Activated CD8-positive, alpha-beta memory T cell treated with anti-CD3 and anti-CD28 coated beads, Interleukin-2, amount 10 ng/mL, durations not matched to agents 7 days and 5 days (primary cell): ENCODE results near the gene RASGEF1C. TPM values are rescaled to one million over a fixed set of nuclear protein-coding genes. Genes with fewer than 3 reads are reported as not detected.

Experiments
- total RNA-seq, 2 experiments: library from RNA; stranded (reverse); gene quantifications; one replicate each; pipeline ENCODE4 v1.2.3, GENCODE V29; 2021

The RASGEF1C gene
- total RNA-seq, 2 experiments from 2014 or later, result not detected

Other genes starting within 250 kb of the RASGEF1C start
- 1 to 10 TPM; 4.9 to 5.4 TPM for gene RNF130, start 137.5 kb downstream of the RASGEF1C start, total RNA-seq
- gene MAPK9, start 82.9 kb upstream of the RASGEF1C start, total RNA-seq, result 10 to 100 TPM; 40.9 to 44.4 TPM
- under 1 TPM; 0.15 to 0.37 TPM for gene GFPT2, start 144.1 kb upstream of the RASGEF1C start, total RNA-seq